HG03378 (cell line): ENCODE measurements around the gene VAV3.

Experiments
- ATAC-seq: cut with Tn5 transposase; IDR thresholded peaks from one replicate; pipeline ENCODE4 v1.9.1; 2021; ENCODE audit warnings: mild to moderate bottlenecking, moderate library complexity; ENCODE audit not compliant: unreplicated experiment

VAV3 gene

GRCh38 chr1:107795994-107796393, 169.0 kb downstream of the VAV3 start:
- no peak for ATAC-seq

GRCh38 chr1:107795441-107795840, 169.5 kb downstream of the VAV3 start:
- no peak for ATAC-seq

GRCh38 chr1:107794571-107794970, 170.4 kb downstream of the VAV3 start:
- no peak for ATAC-seq

GRCh38 chr1:107793896-107794453, 171.0 kb downstream of the VAV3 start:
- no peak for ATAC-seq

GRCh38 chr1:107791348-107791747, 173.6 kb downstream of the VAV3 start:
- no peak for ATAC-seq

- no peak for ATAC-seq
These were observed 175.0 kb downstream of the VAV3 start for GRCh38 chr1:107789817-107790524.

- ATAC-seq: no peak
These were observed 176.5 kb downstream of the VAV3 start for GRCh38 chr1:107788206-107789202.

GRCh38 chr1:107787299-107787698, 177.7 kb downstream of the VAV3 start:
- no peak for ATAC-seq

GRCh38 chr1:107786203-107786845, 178.7 kb downstream of the VAV3 start:
- no peak for ATAC-seq

- ATAC-seq: no peak
These were observed 179.3 kb downstream of the VAV3 start for GRCh38 chr1:107785496-107786202.

GRCh38 chr1:107782217-107782845, 182.6 kb downstream of the VAV3 start:
- peak; percentile 36 for ATAC-seq

- ATAC-seq: no peak
These were observed 183.7 kb downstream of the VAV3 start for GRCh38 chr1:107781245-107781644.

- ATAC-seq: peak; percentile 3
These were observed 187.3 kb downstream of the VAV3 start for GRCh38 chr1:107777664-107778047.

GRCh38 chr1:107776900-107777663, 187.9 kb downstream of the VAV3 start:
- ATAC-seq: peak; percentile 94

- ATAC-seq: no peak
These were observed 193.6 kb downstream of the VAV3 start for GRCh38 chr1:107771377-107771776.

- ATAC-seq: no peak
These were observed 197.8 kb downstream of the VAV3 start for GRCh38 chr1:107767156-107767582.

GRCh38 chr1:107766533-107766932, 198.4 kb downstream of the VAV3 start:
- no peak for ATAC-seq

- no peak for ATAC-seq
These were observed 202.1 kb downstream of the VAV3 start for GRCh38 chr1:107762751-107763390.

- ATAC-seq: no peak
These were observed 204.9 kb downstream of the VAV3 start for GRCh38 chr1:107760065-107760464.
